Astrocyte of the spinal cord (primary cell): ENCODE results near the gene CSAD.

ENCODE experiments used
- DNase-seq: peaks from one replicate; pipeline ENCODE4 v3.0.0; 2011; ENCODE audit warnings: low read depth, low spot score
- H3K4me3 ChIP-seq: 2 replicates; pipeline ENCODE4 v1.5.1; 2011; ENCODE audit warnings: low read depth, mild to moderate bottlenecking, low read length, moderate library complexity
- CTCF ChIP-seq: IDR thresholded peaks from 2 replicates; pipeline ENCODE4 v1.5.1; 2012; ENCODE audit warnings: low read depth, mild to moderate bottlenecking, low read length, inconsistent platforms
- in situ Hi-C: cut with HindIII; loops from 2 replicates; pipeline ENCODE4 v1.10.0; 2017; ENCODE audit warnings: low sequenced_read_pairs

CSAD gene

GRCh38 chr12:53213348-53213747 lies 32.6 kb upstream of the CSAD start:
- DNase-seq = peak; percentile 66
- in situ Hi-C loops = no loop called here
- H3K4me3 ChIP-seq = no peak overlapping the region
- peak; percentile 95 for TF ChIP-seq CTCF

- no peak for DNase-seq
- no peak overlapping the region for H3K4me3 ChIP-seq
- no peak for TF ChIP-seq CTCF
- in situ Hi-C loops = no loop called here
These were observed 32.2 kb upstream of the CSAD start for GRCh38 chr12:53212931-53213330.

- in situ Hi-C loops = no loop called here
- H3K4me3 ChIP-seq = no peak overlapping the region
- no peak for DNase-seq
- TF ChIP-seq CTCF = peak; percentile 54
These were observed 31.0 kb upstream of the CSAD start for GRCh38 chr12:53211476-53212381.

GRCh38 chr12:53210843-53211242 lies 30.1 kb upstream of the CSAD start:
- no peak overlapping the region for H3K4me3 ChIP-seq
- no peak for DNase-seq
- in situ Hi-C loops = no loop called here
- TF ChIP-seq CTCF = no peak

- in situ Hi-C loops = no loop called here
- H3K4me3 ChIP-seq = no peak overlapping the region
- DNase-seq = no peak
- TF ChIP-seq CTCF = no peak
These were observed 28.2 kb upstream of the CSAD start for GRCh38 chr12:53208877-53209463.

GRCh38 chr12:53208435-53208834 lies 27.7 kb upstream of the CSAD start:
- in situ Hi-C loops = no loop called here
- H3K4me3 ChIP-seq = no peak overlapping the region
- no peak for TF ChIP-seq CTCF
- DNase-seq = no peak
